SK-N-SH (cell line): ENCODE measurements around the gene PREPL.

Experiments
- CHD2 ChIP-seq: fragments of 150-350 bp; IDR thresholded peaks from 2 replicates; pipeline ENCODE4 v1.6.1; 2018; ENCODE audit warnings: low read length; ENCODE audit not compliant: partially characterized antibody
- CTCF ChIP-seq: fragments of 200-600 bp; sonication (generic); IDR thresholded peaks from 2 replicates; pipeline ENCODE4 v1.6.1; 2017; ENCODE audit warnings: antibody characterized with exemption, mild to moderate bottlenecking, moderate library complexity
- GABPA ChIP-seq: IDR thresholded peaks from 2 replicates; pipeline ENCODE4 v1.4.0; 2012; ENCODE audit warnings: low read depth, mild to moderate bottlenecking
- IRF3 ChIP-seq: fragments of 150-350 bp; IDR thresholded peaks from 2 replicates; pipeline ENCODE4 v1.6.1; 2016; ENCODE audit warnings: mild to moderate bottlenecking, low read depth, low read length
- MXI1 ChIP-seq: IDR thresholded peaks from 2 replicates; pipeline ENCODE4 v1.6.1; 2012; ENCODE audit warnings: mild to moderate bottlenecking, low read depth, low read length, improper control_type of control experiment
- POLR2AphosphoS5 ChIP-seq: IDR thresholded peaks from 2 replicates; pipeline ENCODE4 v1.6.1; 2012; ENCODE audit warnings: low read depth, low read length
- RAD21 ChIP-seq: IDR thresholded peaks from 2 replicates; pipeline ENCODE4 v1.6.1; 2012; ENCODE audit warnings: mild to moderate bottlenecking, low read length
- REST ChIP-seq: IDR thresholded peaks from 2 replicates; pipeline ENCODE4 v1.6.1; 2012; ENCODE audit warnings: mild to moderate bottlenecking, low read depth, low read length, moderate library complexity
- USF2 ChIP-seq: fragments of 150-350 bp; IDR thresholded peaks from 2 replicates; pipeline ENCODE4 v1.6.1; 2017; ENCODE audit warnings: antibody characterized with exemption, low read length, low read depth, borderline replicate concordance
- ZBTB33 ChIP-seq: IDR thresholded peaks from 2 replicates; pipeline ENCODE4 v1.4.0; 2012; ENCODE audit warnings: low read depth, borderline replicate concordance

GRCh38 chr2:44329343-44329742 lies 32.0 kb downstream of the PREPL start:
- TF ChIP-seq GABPA (no peak), POLR2AphosphoS5 (no peak), CTCF (no peak), ZBTB33 (no peak), CHD2 (no peak), RAD21 (no peak), IRF3 (no peak), MXI1 (no peak), REST (no peak), USF2 (no peak)
